ENCODE data around the gene HDAC1.
"Not testable (repeated sequence)": the region's sequence is repeated elsewhere in the genome, so short reads cannot be mapped to it uniquely, and the experiment has no call there.

The HDAC1 gene

DNA sequence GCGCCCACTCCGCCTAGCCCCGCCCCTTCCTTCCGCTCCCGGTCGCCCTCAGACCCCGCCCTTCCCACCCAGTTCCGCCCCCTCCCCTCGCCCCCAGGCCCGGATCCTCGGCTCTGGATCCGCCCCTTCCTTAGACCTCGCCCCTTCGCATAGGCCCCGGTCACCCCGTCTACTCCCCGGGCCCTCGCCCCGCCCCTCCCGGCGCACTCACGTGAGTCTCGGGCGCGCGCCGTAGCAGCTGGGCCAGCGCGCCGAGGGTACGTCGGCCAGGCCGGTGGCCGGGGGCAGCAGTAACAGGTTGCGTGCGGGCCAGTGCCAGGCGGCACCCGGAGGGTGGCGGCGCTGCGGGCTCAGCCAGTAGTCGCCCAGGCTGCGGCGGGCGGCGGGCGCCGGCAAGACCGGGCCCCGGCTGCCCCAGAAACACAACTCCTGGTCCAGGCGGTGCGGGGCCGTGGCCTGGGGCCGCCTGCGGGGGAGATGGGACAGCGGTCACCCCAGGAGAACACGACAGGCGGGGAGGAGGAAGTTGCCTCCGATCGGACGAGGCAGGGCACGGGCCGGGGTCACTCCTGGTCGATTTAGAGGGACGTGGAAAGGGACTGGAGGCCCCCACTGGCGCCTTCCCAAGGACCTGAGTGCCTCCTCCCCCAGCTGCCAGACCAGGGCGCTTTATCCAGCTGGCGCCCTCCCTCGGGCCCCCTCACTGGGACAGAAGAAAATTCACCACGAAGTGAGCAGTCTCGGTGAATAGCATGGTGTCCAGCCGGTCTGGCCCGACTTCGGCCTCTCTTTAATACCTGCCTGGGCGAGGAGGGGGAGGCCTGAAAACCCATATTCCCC lies 59.7 kb downstream of the HDAC1 start:
- peak overlapping the region; percentile 69 for H3K4me3 ChIP-seq (ENCODE audit: low read depth, low read length)
- TF ChIP-seq, protein P1, sequence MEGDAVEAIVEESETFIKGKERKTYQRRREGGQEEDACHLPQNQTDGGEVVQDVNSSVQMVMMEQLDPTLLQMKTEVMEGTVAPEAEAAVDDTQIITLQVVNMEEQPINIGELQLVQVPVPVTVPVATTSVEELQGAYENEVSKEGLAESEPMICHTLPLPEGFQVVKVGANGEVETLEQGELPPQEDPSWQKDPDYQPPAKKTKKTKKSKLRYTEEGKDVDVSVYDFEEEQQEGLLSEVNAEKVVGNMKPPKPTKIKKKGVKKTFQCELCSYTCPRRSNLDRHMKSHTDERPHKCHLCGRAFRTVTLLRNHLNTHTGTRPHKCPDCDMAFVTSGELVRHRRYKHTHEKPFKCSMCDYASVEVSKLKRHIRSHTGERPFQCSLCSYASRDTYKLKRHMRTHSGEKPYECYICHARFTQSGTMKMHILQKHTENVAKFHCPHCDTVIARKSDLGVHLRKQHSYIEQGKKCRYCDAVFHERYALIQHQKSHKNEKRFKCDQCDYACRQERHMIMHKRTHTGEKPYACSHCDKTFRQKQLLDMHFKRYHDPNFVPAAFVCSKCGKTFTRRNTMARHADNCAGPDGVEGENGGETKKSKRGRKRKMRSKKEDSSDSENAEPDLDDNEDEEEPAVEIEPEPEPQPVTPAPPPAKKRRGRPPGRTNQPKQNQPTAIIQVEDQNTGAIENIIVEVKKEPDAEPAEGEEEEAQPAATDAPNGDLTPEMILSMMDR (IDR thresholded peaks at IDR 0.05; ENCODE audit: borderline replicate concordance, insufficient read depth, low read depth, low read length): no peak

DNA sequence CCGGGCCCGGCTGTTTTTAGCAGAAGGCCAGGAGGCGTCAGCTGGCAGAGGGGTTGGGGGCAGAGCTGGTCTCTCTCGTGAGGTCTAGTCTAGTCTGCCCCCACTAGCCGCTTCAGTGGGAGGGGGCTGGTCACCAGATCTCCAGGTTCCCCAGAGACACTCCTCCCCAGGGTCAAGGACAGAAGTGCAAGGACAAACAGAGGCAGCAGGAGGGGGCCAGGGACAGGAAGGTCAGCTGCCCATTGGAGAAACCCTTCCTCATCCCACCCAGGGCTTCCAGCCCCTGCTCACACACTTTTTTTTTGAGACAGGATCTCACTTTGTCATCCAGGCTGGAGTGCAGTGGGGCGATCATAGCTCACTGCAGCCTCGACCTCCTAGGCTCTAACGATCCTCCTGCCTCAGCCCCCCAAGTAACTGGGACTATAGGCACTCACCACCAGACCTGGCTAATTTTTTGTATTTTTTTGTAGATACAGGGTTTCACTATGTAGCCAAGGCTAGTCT lies 60.4 kb downstream of the HDAC1 start:
- H3K4me3 ChIP-seq (ENCODE audit: low read depth, low read length): peak overlapping the region; percentile 69
- TF ChIP-seq, protein P1 (IDR thresholded peaks at IDR 0.05; ENCODE audit: borderline replicate concordance, insufficient read depth, low read depth, low read length): no peak

DNA sequence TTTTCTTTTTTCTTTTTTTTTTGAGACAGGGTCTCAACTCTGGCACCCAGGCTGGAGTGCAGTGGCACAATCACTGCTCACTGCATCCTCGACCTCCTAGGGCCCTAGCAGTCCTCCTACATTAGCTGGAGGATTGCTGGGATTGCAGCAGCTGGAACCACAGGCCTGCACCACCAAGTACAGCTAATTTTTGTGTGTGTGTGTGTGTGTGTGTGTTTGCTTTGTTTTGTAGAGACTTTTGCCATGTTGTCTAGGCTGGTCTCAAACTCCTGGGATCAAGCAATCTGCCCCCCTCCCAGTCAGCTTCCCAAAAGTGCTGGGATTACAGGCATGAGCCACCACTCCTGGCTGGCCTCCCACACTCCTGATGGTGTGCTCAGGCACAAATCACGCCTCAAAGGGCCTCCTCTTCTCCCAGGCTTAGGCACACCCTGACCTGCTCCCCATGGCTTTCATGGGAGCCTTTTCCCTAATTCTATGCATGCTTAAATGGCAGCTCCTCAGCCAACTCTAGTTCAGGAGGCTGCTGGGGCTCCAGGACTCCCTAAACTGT lies 61.0 kb downstream of the HDAC1 start:
- TF ChIP-seq, protein P1 (IDR thresholded peaks at IDR 0.05; ENCODE audit: borderline replicate concordance, insufficient read depth, low read depth, low read length): no peak
- H3K4me3 ChIP-seq (ENCODE audit: low read depth, low read length): no peak overlapping the region

DNA sequence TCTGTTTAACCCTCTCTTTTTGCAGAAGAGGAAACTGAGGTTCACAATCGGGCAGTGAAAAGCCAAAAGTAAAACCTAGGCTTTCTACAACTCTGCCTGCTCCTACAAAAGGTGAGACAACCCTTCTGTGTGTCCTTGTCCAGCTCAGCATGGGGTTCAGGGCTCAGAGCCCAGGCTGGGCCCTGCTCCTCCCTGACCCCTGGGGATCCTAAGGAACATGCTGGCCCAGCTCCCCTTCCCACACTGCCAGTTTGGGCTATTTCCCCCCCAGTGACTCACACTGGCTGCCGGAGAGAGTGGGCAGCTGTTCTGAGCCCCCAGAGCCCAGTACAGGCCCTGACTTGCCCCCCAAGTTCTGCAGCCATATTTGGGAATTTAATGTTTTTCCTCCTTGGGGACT lies 61.5 kb downstream of the HDAC1 start:
- H3K4me3 ChIP-seq (ENCODE audit: low read depth, low read length): no peak overlapping the region
- TF ChIP-seq, protein P1 (IDR thresholded peaks at IDR 0.05; ENCODE audit: borderline replicate concordance, insufficient read depth, low read depth, low read length): no peak

DNA sequence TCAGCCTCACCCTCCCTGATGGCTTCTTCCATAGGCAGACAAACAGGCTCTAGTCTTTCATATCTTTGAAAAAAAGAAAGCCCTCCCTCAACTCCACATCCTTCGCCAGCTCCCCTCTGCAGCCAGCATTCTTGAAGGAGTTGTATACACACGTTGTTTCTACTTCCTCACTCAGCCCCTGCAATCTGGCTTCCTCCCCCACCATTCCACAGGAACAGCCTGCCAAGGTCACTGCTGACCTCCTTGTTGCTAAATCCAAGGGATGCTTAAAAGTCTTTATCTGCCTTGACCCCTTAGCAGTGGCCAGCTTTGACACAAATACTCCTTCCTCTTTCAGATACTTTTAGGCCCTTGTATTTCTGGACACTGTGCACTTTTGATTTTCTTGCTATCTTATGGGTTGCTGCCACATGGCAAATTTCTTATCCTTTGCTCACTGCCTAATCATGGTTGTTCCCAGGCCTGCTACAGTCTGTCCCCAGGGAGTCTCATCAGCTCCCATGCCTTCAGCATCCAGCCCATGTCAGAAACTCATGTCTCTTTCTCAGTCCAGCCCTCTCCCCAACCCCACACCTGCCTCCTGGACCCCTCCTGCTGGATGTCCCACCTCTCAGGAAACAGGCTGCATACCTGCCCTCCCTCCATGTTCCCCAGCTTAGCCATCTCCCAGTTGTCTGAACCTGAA lies 62.1 kb downstream of the HDAC1 start:
- H3K4me3 ChIP-seq (ENCODE audit: low read depth, low read length): no peak overlapping the region
- TF ChIP-seq, protein P1 (IDR thresholded peaks at IDR 0.05; ENCODE audit: borderline replicate concordance, insufficient read depth, low read depth, low read length): no peak

DNA sequence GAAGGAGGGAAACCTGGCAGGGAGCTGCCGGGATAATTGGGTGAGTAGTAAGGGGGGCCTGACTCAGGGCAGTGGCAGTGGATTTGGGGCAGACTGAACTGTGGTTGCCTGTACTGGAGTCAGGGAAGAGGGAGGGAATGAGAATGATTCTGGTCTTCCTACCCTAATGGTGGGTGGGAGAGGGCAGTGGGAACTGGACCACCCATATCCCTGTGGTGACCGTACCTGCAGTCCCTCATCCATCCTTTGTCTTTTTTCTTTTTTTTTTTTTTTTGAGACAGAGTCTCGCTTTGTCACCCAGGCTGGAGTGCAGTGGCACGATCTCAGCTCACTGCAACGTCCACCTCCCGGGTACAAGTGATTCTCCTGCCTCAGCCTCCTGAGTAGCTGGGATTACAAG lies 63.9 kb downstream of the HDAC1 start:
- not testable (repeated sequence) for H3K4me3 ChIP-seq (ENCODE audit: low read depth, low read length)

DNA sequence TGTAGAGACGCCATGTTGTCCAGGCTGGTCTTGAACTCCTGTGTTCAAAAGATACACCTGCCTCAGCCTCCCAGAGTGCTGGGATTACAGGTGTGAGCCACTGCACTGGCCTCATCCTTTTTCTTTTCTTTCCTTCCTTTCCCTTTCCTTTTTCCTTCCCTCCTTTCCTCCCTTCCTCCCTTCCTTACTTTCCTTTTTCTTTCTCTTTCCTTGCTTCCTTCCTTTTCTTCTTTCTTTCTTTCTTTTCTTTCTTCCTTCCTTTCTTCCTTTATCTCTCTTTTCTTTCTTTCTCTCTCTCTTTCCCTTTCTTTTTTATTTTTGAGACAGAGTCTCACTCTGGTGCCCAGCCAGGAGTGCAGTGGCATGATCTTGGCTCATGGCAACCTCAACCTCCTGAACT lies 64.6 kb downstream of the HDAC1 start:
- TF ChIP-seq, protein P1 (IDR thresholded peaks at IDR 0.05; ENCODE audit: borderline replicate concordance, insufficient read depth, low read depth, low read length): no peak
- H3K4me3 ChIP-seq (ENCODE audit: low read depth, low read length): no peak overlapping the region
